Neural cell (in vitro differentiated cells): ENCODE data around the gene TMEM236. TPM values are rescaled to one million over a fixed set of nuclear protein-coding genes. Genes with fewer than 3 reads are reported as not detected.

ENCODE experiments used
- H2AFZ ChIP-seq: fragments of 200-600, 300-800 bp; sonication (generic), shearing (Covaris generic); 2 replicates; pipeline ENCODE4 v1.6.0; 2014; ENCODE audit warnings: low read depth, mild to moderate bottlenecking, antibody characterized with exemption, low read length, moderate library complexity
- H3F3A ChIP-seq: fragments of 200-600 bp; shearing (Covaris generic); 2 replicates; pipeline ENCODE4 v1.6.1; 2016; ENCODE audit warnings: mild to moderate bottlenecking, moderate library complexity, mixed read lengths, antibody characterized with exemption, low read length; ENCODE audit not compliant: insufficient read depth, poor library complexity, severe bottlenecking
- H3K27ac ChIP-seq: fragments of 200-600, 300-800 bp; sonication (generic), shearing (Covaris generic); 2 replicates; pipeline ENCODE4 v1.5.1; 2014; ENCODE audit warnings: mild to moderate bottlenecking, low read length, moderate library complexity
- H3K27me3 ChIP-seq: fragments of 300-800, 200-600 bp; sonication (generic), shearing (Covaris generic); 2 replicates; pipeline ENCODE4 v1.6.0; 2014; ENCODE audit warnings: mild to moderate bottlenecking, low read depth, low read length, moderate library complexity; ENCODE audit not compliant: insufficient read depth
- H3K36me3 ChIP-seq: fragments of 300-800, 200-600 bp; sonication (generic), shearing (Covaris generic); 2 replicates; pipeline ENCODE4 v1.5.1; 2014; ENCODE audit warnings: mild to moderate bottlenecking, antibody characterized with exemption, low read length, moderate library complexity; ENCODE audit not compliant: insufficient read depth
- H3K4me2 ChIP-seq: fragments of 300-800, 200-600 bp; sonication (generic), shearing (Covaris generic); 2 replicates; pipeline ENCODE4 v1.6.0; 2014; ENCODE audit warnings: mild to moderate bottlenecking, low read length
- H3K4me3 ChIP-seq: fragments of 300-800, 200-600 bp; sonication (generic), shearing (Covaris generic); 2 replicates; pipeline ENCODE4 v1.5.1; 2014; ENCODE audit warnings: mild to moderate bottlenecking, low read length, moderate library complexity
- H3K79me2 ChIP-seq: fragments of 200-600 bp; shearing (Covaris generic); replicated peaks from 2 replicates; pipeline ENCODE4 v1.6.0; 2014; ENCODE audit warnings: mild to moderate bottlenecking, low read length, moderate library complexity; ENCODE audit not compliant: insufficient read depth
- H3K9ac ChIP-seq: fragments of 300-800, 200-600 bp; sonication (generic), shearing (Covaris generic); 2 replicates; pipeline ENCODE4 v1.6.1; 2016; ENCODE audit warnings: mild to moderate bottlenecking, low read length, mixed read lengths
- H3K9me2 ChIP-seq: fragments of 200-600 bp; shearing (Covaris generic); 2 replicates; pipeline ENCODE4 v1.6.1; 2016; ENCODE audit warnings: mild to moderate bottlenecking, low read length, mixed read lengths; ENCODE audit not compliant: insufficient read depth
- H3K9me3 ChIP-seq: fragments of 200-600, 300-800 bp; sonication (generic), shearing (Covaris generic); 2 replicates; pipeline ENCODE4 v1.6.1; 2016; ENCODE audit warnings: mild to moderate bottlenecking, mixed run types, low read length, moderate library complexity, mixed read lengths
- H4K20me1 ChIP-seq: fragments of 200-600 bp; shearing (Covaris generic); 2 replicates; pipeline ENCODE4 v1.6.1; 2016; ENCODE audit warnings: mild to moderate bottlenecking, mixed run types; ENCODE audit not compliant: insufficient read depth
- EP300 ChIP-seq: fragments of 450-650 bp; conservative IDR thresholded peaks from 2 replicates; pipeline ENCODE4 v1.6.1; 2014; ENCODE audit warnings: antibody characterized with exemption, mild to moderate bottlenecking, moderate library complexity; ENCODE audit not compliant: poor library complexity, severe bottlenecking
- EZH2 ChIP-seq: fragments of 200-600, 300-800 bp; shearing (Covaris generic), sonication (generic); IDR thresholded peaks from 2 replicates; pipeline ENCODE4 v1.6.1; 2014; ENCODE audit warnings: antibody characterized with exemption, low read length, borderline replicate concordance, mild to moderate bottlenecking; ENCODE audit not compliant: insufficient read depth, poor library complexity, severe bottlenecking
- MXI1 ChIP-seq: fragments of 450-650 bp; conservative IDR thresholded peaks from 2 replicates; pipeline ENCODE4 v1.6.1; 2014; ENCODE audit warnings: antibody characterized with exemption, mild to moderate bottlenecking; ENCODE audit not compliant: poor library complexity, severe bottlenecking
- POLR2AphosphoS5 ChIP-seq: IDR thresholded peaks from 2 replicates; pipeline ENCODE4 v1.6.1; 2012
- RAD21 ChIP-seq: fragments of 450-650 bp; conservative IDR thresholded peaks from 2 replicates; pipeline ENCODE4 v1.6.1; 2014; ENCODE audit warnings: antibody characterized with exemption, mild to moderate bottlenecking, moderate library complexity
- SMC3 ChIP-seq: fragments of 450-650 bp; conservative IDR thresholded peaks from 2 replicates; pipeline ENCODE4 v1.6.1; 2014; ENCODE audit warnings: antibody characterized with exemption, mild to moderate bottlenecking, moderate library complexity; ENCODE audit not compliant: poor library complexity
- TAF1 ChIP-seq: IDR thresholded peaks from 2 replicates; pipeline ENCODE4 v1.6.1; 2012; ENCODE audit warnings: low read depth
- polyA plus RNA-seq: library from polyadenylated mRNA; depleted of rRNA; stranded (reverse); fragments of >200 nt; gene quantifications from 2 replicates; pipeline ENCODE4 v1.2.3, GENCODE V29; 2014
- TF ChIP-seq, protein P1 (sequence below): IDR thresholded peaks from 2 replicates; pipeline ENCODE4 v1.6.1; 2012; ENCODE audit warnings: borderline replicate concordance
- TF ChIP-seq, protein P2 (sequence below): fragments of 450-650 bp; IDR thresholded peaks from 2 replicates; pipeline ENCODE4 v1.5.1; 2014; ENCODE audit warnings: antibody characterized with exemption, mild to moderate bottlenecking, moderate library complexity; ENCODE audit not compliant: poor library complexity, severe bottlenecking

Gene TMEM236
- polyA plus RNA-seq, 1 donor from 2014 or later = 0.10 TPM

DNA sequence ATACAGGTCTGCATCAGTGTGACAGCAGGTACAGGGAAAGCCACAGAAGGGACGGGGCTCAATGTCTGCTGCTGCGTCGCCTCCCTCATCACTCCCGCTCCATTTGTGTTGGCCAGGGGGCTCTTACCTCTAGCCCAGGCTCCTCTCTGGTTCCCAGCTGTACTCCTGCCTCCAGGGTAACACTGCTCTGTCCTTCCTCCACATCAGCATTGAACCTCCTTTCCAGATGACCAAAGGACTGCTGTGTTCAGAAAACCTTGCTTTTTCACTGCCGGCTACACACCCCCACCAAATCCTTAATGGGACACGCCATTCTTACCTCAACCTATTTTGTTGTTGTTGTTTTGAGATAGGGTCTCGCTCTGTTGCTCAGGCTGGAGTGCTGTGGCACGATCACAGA is 2.1 kb upstream of the TMEM236 start:
- Histone ChIP-seq H3K9me2 (no peaks in the 10 kb centered on the region), H3K9me3 (no peaks in the 10 kb centered on the region), H3K4me2 (no peak overlapping the region), H3K79me2 (no peaks in the 10 kb centered on the region), H3K27me3 (no peaks in the 10 kb centered on the region), H3K36me3 (no peaks in the 10 kb centered on the region), H3K4me3 (no peak overlapping the region), H3K9ac (no peak overlapping the region), H4K20me1 (no peaks in the 10 kb centered on the region), H3K27ac (no peak overlapping the region), H3F3A (no peaks in the 10 kb centered on the region), H2AFZ (no peak overlapping the region)
- no peak for TF ChIP-seq EZH2
- TF ChIP-seq, protein P1, sequence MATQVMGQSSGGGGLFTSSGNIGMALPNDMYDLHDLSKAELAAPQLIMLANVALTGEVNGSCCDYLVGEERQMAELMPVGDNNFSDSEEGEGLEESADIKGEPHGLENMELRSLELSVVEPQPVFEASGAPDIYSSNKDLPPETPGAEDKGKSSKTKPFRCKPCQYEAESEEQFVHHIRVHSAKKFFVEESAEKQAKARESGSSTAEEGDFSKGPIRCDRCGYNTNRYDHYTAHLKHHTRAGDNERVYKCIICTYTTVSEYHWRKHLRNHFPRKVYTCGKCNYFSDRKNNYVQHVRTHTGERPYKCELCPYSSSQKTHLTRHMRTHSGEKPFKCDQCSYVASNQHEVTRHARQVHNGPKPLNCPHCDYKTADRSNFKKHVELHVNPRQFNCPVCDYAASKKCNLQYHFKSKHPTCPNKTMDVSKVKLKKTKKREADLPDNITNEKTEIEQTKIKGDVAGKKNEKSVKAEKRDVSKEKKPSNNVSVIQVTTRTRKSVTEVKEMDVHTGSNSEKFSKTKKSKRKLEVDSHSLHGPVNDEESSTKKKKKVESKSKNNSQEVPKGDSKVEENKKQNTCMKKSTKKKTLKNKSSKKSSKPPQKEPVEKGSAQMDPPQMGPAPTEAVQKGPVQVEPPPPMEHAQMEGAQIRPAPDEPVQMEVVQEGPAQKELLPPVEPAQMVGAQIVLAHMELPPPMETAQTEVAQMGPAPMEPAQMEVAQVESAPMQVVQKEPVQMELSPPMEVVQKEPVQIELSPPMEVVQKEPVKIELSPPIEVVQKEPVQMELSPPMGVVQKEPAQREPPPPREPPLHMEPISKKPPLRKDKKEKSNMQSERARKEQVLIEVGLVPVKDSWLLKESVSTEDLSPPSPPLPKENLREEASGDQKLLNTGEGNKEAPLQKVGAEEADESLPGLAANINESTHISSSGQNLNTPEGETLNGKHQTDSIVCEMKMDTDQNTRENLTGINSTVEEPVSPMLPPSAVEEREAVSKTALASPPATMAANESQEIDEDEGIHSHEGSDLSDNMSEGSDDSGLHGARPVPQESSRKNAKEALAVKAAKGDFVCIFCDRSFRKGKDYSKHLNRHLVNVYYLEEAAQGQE = no peak
- TF ChIP-seq EP300 = no peak
- TF ChIP-seq RAD21 = no peak

DNA sequence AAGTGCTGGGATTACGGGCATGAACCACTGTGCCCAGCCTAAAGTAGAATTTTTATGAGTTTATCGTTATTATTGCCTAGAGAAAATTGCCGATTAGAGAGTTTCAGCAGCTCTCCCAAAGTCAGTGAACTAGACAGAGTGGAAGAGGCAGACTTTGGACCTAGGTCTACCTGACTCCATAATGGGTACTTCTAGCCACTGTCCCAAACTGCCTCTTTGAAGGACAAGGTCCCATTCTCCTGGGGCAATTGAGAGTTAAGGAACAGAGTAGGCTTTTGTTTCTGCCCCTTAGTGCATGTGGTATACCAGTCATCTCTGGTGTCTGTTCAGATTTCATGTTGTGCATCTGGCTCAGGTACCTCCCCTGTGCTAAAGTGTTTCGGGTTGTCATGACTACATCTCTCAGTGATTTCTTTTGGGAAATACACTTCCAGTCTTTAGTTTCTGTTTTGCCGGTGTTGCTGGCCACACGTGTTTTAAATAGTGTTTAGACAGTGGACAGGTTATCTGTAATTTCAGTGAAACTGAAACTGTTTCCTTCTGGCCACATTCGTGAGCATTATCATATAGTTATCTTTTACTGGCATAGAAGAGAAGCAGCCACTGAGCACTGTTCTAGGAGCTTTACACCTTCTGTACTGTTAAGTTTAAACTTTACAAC is 4.7 kb downstream of the TMEM236 start:
- Histone ChIP-seq H2AFZ (no peak overlapping the region), H3K9me3 (no peaks in the 10 kb centered on the region), H3K4me2 (no peak overlapping the region), H3K79me2 (no peaks in the 10 kb centered on the region), H3K9me2 (no peaks in the 10 kb centered on the region), H4K20me1 (no peaks in the 10 kb centered on the region), H3K27me3 (no peaks in the 10 kb centered on the region), H3K4me3 (no peak overlapping the region), H3K36me3 (no peaks in the 10 kb centered on the region), H3K9ac (no peak overlapping the region), H3F3A (no peaks in the 10 kb centered on the region), H3K27ac (no peak overlapping the region)
- TF ChIP-seq EP300 = no peak
- TF ChIP-seq, protein P2, sequence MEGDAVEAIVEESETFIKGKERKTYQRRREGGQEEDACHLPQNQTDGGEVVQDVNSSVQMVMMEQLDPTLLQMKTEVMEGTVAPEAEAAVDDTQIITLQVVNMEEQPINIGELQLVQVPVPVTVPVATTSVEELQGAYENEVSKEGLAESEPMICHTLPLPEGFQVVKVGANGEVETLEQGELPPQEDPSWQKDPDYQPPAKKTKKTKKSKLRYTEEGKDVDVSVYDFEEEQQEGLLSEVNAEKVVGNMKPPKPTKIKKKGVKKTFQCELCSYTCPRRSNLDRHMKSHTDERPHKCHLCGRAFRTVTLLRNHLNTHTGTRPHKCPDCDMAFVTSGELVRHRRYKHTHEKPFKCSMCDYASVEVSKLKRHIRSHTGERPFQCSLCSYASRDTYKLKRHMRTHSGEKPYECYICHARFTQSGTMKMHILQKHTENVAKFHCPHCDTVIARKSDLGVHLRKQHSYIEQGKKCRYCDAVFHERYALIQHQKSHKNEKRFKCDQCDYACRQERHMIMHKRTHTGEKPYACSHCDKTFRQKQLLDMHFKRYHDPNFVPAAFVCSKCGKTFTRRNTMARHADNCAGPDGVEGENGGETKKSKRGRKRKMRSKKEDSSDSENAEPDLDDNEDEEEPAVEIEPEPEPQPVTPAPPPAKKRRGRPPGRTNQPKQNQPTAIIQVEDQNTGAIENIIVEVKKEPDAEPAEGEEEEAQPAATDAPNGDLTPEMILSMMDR = no peak
- no peak for TF ChIP-seq TAF1

DNA sequence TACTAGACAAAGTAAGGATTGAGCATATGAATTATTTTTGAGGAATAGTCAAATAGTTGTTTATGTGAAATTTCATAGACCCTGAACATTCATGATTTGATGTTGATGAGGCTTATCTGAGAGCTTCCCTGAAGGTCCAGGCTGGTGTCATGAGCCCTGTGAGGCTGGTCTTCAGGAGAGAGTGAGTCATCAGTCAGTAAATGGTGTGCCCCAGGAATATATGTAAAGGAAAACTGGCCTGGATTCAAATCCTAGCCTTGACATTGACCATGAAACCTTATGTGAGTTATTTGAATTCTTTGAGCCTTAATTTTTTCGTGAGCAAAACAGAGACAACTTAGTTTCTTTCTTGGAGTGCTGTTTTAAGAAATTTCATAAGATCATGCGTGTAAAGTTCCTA is 6.2 kb downstream of the TMEM236 start:
- Histone ChIP-seq H3K4me2 (no peak overlapping the region), H3K27me3 (no peaks in the 10 kb centered on the region), H3K9ac (no peak overlapping the region), H3K79me2 (no peaks in the 10 kb centered on the region), H3K9me3 (no peaks in the 10 kb centered on the region), H2AFZ (no peak overlapping the region), H3K4me3 (no peak overlapping the region), H3K9me2 (no peaks in the 10 kb centered on the region), H3K27ac (no peak overlapping the region), H3F3A (no peaks in the 10 kb centered on the region), H4K20me1 (no peaks in the 10 kb centered on the region), H3K36me3 (no peaks in the 10 kb centered on the region)
- TF ChIP-seq, protein P2 = no peak
- TF ChIP-seq EP300 (no peak), POLR2AphosphoS5 (no peak), SMC3 (no peak), EZH2 (no peak), RAD21 (no peak), TAF1 (no peak), MXI1 (no peak)
- TF ChIP-seq, protein P1 = no peak
